HCT116 (cell line): ENCODE results near the gene COL18A1. TPM values are rescaled to one million over a fixed set of nuclear protein-coding genes. Genes with fewer than 3 reads are reported as not detected.

Source experiments
- ATAC-seq: fragments of 200-7000 bp; cut with Tn5 transposase; 2 replicates; pipeline ENCODE4 v1.9.1; 2020; ENCODE audit warnings: mild to moderate bottlenecking, moderate library complexity
- BruUV-seq: library from RNA; stranded (reverse); fragments of 400-500 nt; replicated peaks from 2 replicates; lab custom pipeline; 2021; lab: Mats Ljungman, UMichigan
- CTCF ChIA-PET: fragments of 300-600 bp; sonication (Branson Sonifier 250); formaldehyde crosslinking; loops from one replicate; lab custom pipeline; 2021; ENCODE audit warnings: antibody characterized with exemption; lab: Charles Lee
- POLR2A ChIA-PET: fragments of 300-600, 350-600 bp; sonication (Branson Sonifier 250); formaldehyde crosslinking; loops from one replicate; lab custom pipeline; 2021; ENCODE audit warnings: antibody characterized with exemption; lab: Charles Lee
- RAD21 ChIA-PET, 2 experiments: fragments of 300-600 bp; sonication (Branson Sonifier 250); formaldehyde crosslinking; loops; one replicate each; lab custom pipeline; 2023; ENCODE audit warnings: low total read pairs in 2 of 2; ENCODE audit not compliant: uncharacterized antibody in 2 of 2, unreplicated experiment in 2 of 2, low non-redundant PET in 1 of 2; lab: Charles Lee
- DNase-seq: peaks from one replicate; pipeline ENCODE4 v3.0.0-alpha.2; 2010; ENCODE audit warnings: low read depth, low spot score
- H2AFZ ChIP-seq: fragments of 200-600 bp; shearing (Covaris generic), sonication (generic); 2 replicates; pipeline ENCODE4 v1.6.1; 2017; ENCODE audit warnings: low read depth, mixed run types, mixed read lengths, antibody characterized with exemption, low read length; ENCODE audit not compliant: poor library complexity, severe bottlenecking
- H3K27ac ChIP-seq: 2 replicates; pipeline ENCODE4 v1.5.1; 2012; ENCODE audit warnings: low read depth, low read length
- H3K27me3 ChIP-seq: fragments of 200-600 bp; sonication (generic); 2 replicates; pipeline ENCODE4 v1.6.1; 2016; ENCODE audit warnings: mixed run types, low read length, mixed read lengths; ENCODE audit not compliant: insufficient read depth
- H3K36me3 ChIP-seq, 2 experiments: fragments of 200-500 bp in 1 of 2; fragments of 200-600 bp in 1 of 2; sonication (Bioruptor generic) in 1 of 2; sonication (generic) in 1 of 2; 2 replicates each; pipeline versions ENCODE4 v1.5.1 to v1.6.1; 2014 to 2016; ENCODE audit warnings: low read length in 2 of 2, inconsistent platforms in 1 of 2, mixed read lengths in 1 of 2, mixed run types in 1 of 2; ENCODE audit not compliant: insufficient read depth in 2 of 2, control insufficient read depth in 1 of 2
- H3K4me1 ChIP-seq, 2 experiments: fragments of 200-600 bp in 1 of 2; sonication (generic) in 1 of 2; 2 replicates each; pipeline versions ENCODE4 v1.5.1 to v1.6.1; 2012 to 2017; ENCODE audit warnings: low read length in 2 of 2, inconsistent platforms in 1 of 2, mild to moderate bottlenecking in 1 of 2, mixed read lengths in 1 of 2, mixed run types in 1 of 2, moderate library complexity in 1 of 2; ENCODE audit not compliant: insufficient read depth in 2 of 2, control insufficient read depth in 1 of 2
- H3K4me2 ChIP-seq: fragments of 200-600 bp; sonication (generic); 2 replicates; pipeline ENCODE4 v1.6.1; 2017; ENCODE audit warnings: mixed run types, low read length, mixed read lengths
- H3K4me3 ChIP-seq, 2 experiments: fragments of 200-600 bp in 1 of 2; sonication (generic) in 1 of 2; replicated peaks in 1 of 2; 2 replicates each; pipeline ENCODE4 v1.5.1; 2011 to 2016; ENCODE audit warnings: low read length in 2 of 2, control low read depth in 1 of 2, low read depth in 1 of 2, mild to moderate bottlenecking in 1 of 2, mixed read lengths in 1 of 2, mixed run types in 1 of 2
- H3K79me2 ChIP-seq: fragments of 200-600 bp; sonication (generic); 2 replicates; pipeline ENCODE4 v1.6.1; 2017; ENCODE audit warnings: mild to moderate bottlenecking, mixed run types, low read length, moderate library complexity, mixed read lengths; ENCODE audit not compliant: insufficient read depth
- H3K9ac ChIP-seq: fragments of 200-600 bp; sonication (generic); 2 replicates; pipeline ENCODE4 v1.6.1; 2016; ENCODE audit warnings: low read length, mixed read lengths
- H3K9me2 ChIP-seq: fragments of 200-600 bp; sonication (generic), shearing (Covaris generic); 2 replicates; pipeline ENCODE4 v1.6.1; 2017; ENCODE audit warnings: mixed run types, mild to moderate bottlenecking, moderate library complexity; ENCODE audit not compliant: insufficient read depth
- H3K9me3 ChIP-seq, 2 experiments: fragments of 200-500 bp in 1 of 2; fragments of 200-600 bp in 1 of 2; sonication (Bioruptor generic) in 1 of 2; sonication (generic) in 1 of 2; 2 replicates each; pipeline ENCODE4 v1.6.1; 2014 to 2017; ENCODE audit warnings: low read length in 2 of 2, mixed read lengths in 2 of 2, inconsistent platforms in 1 of 2, low read depth in 1 of 2, mild to moderate bottlenecking in 1 of 2, mixed run types in 1 of 2, moderate library complexity in 1 of 2; ENCODE audit not compliant: control insufficient read depth in 1 of 2, insufficient read depth in 1 of 2
- H4K20me1 ChIP-seq: fragments of 200-600 bp; sonication (generic), shearing (Covaris generic); 2 replicates; pipeline ENCODE4 v1.6.1; 2017; ENCODE audit warnings: mixed run types, mild to moderate bottlenecking, moderate library complexity; ENCODE audit not compliant: insufficient read depth
- CEBPB ChIP-seq: IDR thresholded peaks from 2 replicates; pipeline ENCODE4 v1.6.1; 2012; ENCODE audit warnings: low read depth
- ELF1 ChIP-seq: IDR thresholded peaks from 2 replicates; pipeline ENCODE4 v1.6.1; 2012; ENCODE audit warnings: low read depth, borderline replicate concordance
- EZH2phosphoT487 ChIP-seq: fragments of 200-600 bp; IDR thresholded peaks from 2 replicates; pipeline ENCODE4 v1.6.1; 2018; ENCODE audit warnings: antibody characterized with exemption, borderline replicate concordance
- JUND ChIP-seq: IDR thresholded peaks from 2 replicates; pipeline ENCODE4 v1.6.1; 2012
- POLR2AphosphoS5 ChIP-seq: IDR thresholded peaks from 2 replicates; pipeline ENCODE4 v1.6.1; 2011; ENCODE audit warnings: mild to moderate bottlenecking, low read depth, low read length, moderate library complexity
- SRF ChIP-seq: IDR thresholded peaks from 2 replicates; pipeline ENCODE4 v1.6.1; 2012; ENCODE audit warnings: low read depth
- YY1 ChIP-seq: IDR thresholded peaks from 2 replicates; pipeline ENCODE4 v1.6.1; 2011; ENCODE audit warnings: low read length, low read depth, moderate library complexity, mild to moderate bottlenecking; ENCODE audit not compliant: insufficient replicate concordance; ENCODE audit errors: extremely low read depth
- intact Hi-C: fragments of 100-400 bp; cut with micrococcal nuclease; formaldehyde crosslinking; loops from 2 replicates; pipeline ENCODE4 v1.10.0; 2022
- total RNA-seq: library from RNA; stranded (reverse); gene quantifications from one replicate; pipeline ENCODE4 v1.2.1, GENCODE V29; 2021; ENCODE audit not compliant: unreplicated experiment
- TF ChIP-seq, protein P1 (sequence below), 3 experiments: fragments of 200-600 bp in 1 of 3; sonication (generic) in 1 of 3; IDR thresholded peaks in 2 of 3; conservative IDR thresholded peaks in 1 of 3; 2 replicates each; pipeline ENCODE4 v1.5.1; 2012 to 2017; ENCODE audit warnings: low read depth in 2 of 3, low read length in 2 of 3, antibody characterized with exemption in 1 of 3, borderline replicate concordance in 1 of 3, control low read depth in 1 of 3, mild to moderate bottlenecking in 1 of 3, mixed read lengths in 1 of 3, mixed run types in 1 of 3, moderate library complexity in 1 of 3; ENCODE audit not compliant: insufficient read depth in 1 of 3

COL18A1 gene
- total RNA-seq, 1 experiment from 2014 or later: 59.5 TPM

DNA sequence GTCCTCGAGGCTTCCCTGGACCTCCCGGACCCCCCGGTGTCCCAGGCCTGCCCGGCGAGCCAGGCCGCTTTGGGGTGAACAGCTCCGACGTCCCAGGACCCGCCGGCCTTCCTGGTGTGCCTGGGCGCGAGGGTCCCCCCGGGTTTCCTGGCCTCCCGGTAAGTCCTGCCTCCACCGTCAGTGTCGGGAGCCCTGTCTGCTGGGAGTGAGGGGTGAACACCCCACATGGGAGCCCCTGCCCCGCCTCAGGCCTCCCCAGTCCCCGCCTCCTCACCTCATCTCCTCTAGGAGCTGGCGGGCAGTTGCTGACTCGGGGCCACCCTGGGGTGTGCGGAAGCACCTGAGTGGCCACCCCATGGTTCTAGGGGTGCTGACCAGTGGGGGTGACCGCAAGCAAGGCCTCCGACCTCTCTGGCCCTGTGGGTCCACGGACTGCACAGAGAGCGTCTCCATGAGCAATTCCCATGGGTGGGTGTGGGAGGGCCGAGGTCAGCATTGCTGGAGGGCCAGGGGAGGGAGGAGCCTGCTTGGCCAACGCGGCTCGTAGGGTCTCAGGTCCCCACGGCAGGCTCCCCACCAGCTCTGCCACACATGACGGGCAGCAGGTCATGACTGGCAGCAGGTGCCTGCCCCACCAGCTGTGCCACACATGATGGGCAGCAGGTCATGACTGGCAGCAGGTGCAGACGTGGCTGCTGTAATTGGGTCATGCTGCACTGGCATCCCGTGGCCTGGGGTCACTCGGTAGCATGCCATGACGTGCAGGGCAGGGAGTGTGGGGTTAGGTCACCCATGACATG is 75.9 kb downstream of the COL18A1 start:
- ChIA-PET POLR2A (no interaction called here), CTCF (no interaction called here)
- BruUV-seq: no TSS peak

More for the DNA sequence above, 75.9 kb downstream of the COL18A1 start:
- intact Hi-C loops: no loop called here
- Histone ChIP-seq H3K9me3 (no peaks in the 10 kb centered on the region), H3K4me3 (no peak overlapping the region), H3K4me1 (no peaks in the 10 kb centered on the region), H3K27ac (no peak overlapping the region), H3K36me3 (peaks cover 0 to 21% of the 10 kb centered on the region in 2 experiments; a peak in 1 of 4 replicates), H3K79me2 (no peaks in the 10 kb centered on the region), H3K27me3 (no peaks in the 10 kb centered on the region), H3K9ac (no peak overlapping the region), H3K9me2 (no peaks in the 10 kb centered on the region), H4K20me1 (no peaks in the 10 kb centered on the region), H3K4me2 (no peak overlapping the region), H2AFZ (no peak overlapping the region)
- TF ChIP-seq YY1 (no peak), POLR2AphosphoS5 (no peak), CEBPB (no peak), SRF (no peak), EZH2phosphoT487 (no peak), JUND (no peak), ELF1 (no peak)
- TF ChIP-seq, protein P1, sequence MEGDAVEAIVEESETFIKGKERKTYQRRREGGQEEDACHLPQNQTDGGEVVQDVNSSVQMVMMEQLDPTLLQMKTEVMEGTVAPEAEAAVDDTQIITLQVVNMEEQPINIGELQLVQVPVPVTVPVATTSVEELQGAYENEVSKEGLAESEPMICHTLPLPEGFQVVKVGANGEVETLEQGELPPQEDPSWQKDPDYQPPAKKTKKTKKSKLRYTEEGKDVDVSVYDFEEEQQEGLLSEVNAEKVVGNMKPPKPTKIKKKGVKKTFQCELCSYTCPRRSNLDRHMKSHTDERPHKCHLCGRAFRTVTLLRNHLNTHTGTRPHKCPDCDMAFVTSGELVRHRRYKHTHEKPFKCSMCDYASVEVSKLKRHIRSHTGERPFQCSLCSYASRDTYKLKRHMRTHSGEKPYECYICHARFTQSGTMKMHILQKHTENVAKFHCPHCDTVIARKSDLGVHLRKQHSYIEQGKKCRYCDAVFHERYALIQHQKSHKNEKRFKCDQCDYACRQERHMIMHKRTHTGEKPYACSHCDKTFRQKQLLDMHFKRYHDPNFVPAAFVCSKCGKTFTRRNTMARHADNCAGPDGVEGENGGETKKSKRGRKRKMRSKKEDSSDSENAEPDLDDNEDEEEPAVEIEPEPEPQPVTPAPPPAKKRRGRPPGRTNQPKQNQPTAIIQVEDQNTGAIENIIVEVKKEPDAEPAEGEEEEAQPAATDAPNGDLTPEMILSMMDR (IDR thresholded peaks at IDR 0.05 in 2 of 3, conservative IDR thresholded peaks at IDR 0.05 in 1 of 3; ENCODE audit: borderline replicate concordance in 1 of 3, insufficient read depth in 1 of 3, low read depth in 2 of 3, low read length in 2 of 3): no peak
- DNase-seq (no peak), ATAC-seq (no peak)
- RAD21 ChIA-PET: no interaction called here
